GM12872 (cell line): ENCODE results near the gene PGGT1B.

Source experiments
- TF ChIP-seq, protein P1 (sequence below): IDR thresholded peaks from 3 replicates; pipeline ENCODE4 v1.5.1; 2011; ENCODE audit warnings: low read depth, mild to moderate bottlenecking, low read length, moderate library complexity; ENCODE audit not compliant: insufficient read depth

The PGGT1B gene

GRCh38 chr5:115166744-115167393, 95.8 kb downstream of the PGGT1B start:
- TF ChIP-seq, protein P1, sequence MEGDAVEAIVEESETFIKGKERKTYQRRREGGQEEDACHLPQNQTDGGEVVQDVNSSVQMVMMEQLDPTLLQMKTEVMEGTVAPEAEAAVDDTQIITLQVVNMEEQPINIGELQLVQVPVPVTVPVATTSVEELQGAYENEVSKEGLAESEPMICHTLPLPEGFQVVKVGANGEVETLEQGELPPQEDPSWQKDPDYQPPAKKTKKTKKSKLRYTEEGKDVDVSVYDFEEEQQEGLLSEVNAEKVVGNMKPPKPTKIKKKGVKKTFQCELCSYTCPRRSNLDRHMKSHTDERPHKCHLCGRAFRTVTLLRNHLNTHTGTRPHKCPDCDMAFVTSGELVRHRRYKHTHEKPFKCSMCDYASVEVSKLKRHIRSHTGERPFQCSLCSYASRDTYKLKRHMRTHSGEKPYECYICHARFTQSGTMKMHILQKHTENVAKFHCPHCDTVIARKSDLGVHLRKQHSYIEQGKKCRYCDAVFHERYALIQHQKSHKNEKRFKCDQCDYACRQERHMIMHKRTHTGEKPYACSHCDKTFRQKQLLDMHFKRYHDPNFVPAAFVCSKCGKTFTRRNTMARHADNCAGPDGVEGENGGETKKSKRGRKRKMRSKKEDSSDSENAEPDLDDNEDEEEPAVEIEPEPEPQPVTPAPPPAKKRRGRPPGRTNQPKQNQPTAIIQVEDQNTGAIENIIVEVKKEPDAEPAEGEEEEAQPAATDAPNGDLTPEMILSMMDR, result no peak

DNA sequence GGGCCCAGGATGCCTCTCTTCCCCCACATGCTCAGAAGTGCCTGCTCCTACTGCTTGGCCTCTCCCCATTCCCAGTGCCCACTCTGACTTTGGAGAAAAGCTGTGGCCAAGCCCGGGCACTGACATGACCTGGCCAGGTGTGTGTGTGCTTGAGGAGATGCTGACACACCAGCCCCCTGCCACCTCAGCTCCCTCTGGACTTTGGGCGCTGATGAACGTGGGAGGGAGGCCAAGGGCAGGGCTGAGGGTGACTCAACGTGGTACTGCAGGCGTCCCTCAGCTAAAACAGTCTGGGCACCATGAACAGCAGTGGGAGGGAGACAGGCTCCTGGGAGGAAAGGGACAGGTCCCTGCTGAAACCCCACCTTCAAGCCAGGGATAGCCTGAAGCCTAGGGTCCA, 96.9 kb downstream of the PGGT1B start:
- TF ChIP-seq, protein P1, result no peak

DNA sequence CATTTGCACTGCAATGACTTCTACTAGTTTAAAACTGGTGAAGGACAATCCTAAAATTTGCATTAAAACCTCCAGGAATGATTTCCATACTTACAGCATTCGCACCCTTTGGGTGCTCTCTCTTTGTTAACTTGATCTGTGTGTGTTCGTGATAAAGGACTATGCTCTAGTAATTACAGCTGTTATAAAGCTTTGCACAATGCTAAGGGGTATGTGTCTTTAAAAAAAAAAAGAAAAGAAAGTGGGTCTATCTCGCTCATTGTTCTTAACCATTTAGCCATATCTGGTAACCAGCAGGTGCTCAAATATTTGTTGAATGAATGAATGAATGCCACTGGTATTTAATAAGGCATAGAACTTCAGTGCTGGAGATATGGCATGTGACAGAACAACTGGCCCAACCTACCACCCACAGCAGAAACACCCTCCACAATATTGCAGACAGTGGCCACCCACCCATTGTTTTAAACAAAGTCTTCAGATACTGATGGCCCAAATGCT, 101.7 kb downstream of the PGGT1B start:
- TF ChIP-seq, protein P1, result no peak
